SKM-1 treated with dmso at 0.1 percent for 144 hours (cell line): ENCODE measurements around the gene PRRG2.
A peak's percentile ranks its signal among the peaks of the same experiment; 100 is the strongest.

Experiments used
- DNase-seq: peaks from one replicate; lab custom pipeline; 2025; ENCODE audit not compliant: unreplicated experiment; lab: John Stamatoyannopoulos, UW

The PRRG2 gene

DNA sequence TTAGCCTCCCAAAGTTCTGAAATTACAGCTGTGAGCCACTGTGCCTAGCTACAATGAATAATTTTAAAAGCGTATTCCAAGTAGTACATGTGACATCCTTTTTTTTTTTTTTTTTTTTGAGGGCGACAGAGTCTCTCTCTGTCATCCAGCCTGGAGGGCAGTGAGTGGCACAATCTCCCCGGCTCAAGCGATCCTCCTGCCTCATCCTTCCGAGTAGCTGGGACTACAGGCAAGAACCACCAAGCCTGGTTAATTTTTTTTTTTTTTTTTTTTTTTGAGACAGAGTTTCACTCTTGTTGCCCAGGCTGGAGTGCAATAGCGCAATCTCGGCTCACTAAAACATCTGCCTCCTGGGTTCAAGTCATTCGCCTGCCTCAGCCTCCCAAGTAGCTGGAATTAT, 6.1 kb downstream of the PRRG2 start:
- DNase-seq, result no peak

DNA sequence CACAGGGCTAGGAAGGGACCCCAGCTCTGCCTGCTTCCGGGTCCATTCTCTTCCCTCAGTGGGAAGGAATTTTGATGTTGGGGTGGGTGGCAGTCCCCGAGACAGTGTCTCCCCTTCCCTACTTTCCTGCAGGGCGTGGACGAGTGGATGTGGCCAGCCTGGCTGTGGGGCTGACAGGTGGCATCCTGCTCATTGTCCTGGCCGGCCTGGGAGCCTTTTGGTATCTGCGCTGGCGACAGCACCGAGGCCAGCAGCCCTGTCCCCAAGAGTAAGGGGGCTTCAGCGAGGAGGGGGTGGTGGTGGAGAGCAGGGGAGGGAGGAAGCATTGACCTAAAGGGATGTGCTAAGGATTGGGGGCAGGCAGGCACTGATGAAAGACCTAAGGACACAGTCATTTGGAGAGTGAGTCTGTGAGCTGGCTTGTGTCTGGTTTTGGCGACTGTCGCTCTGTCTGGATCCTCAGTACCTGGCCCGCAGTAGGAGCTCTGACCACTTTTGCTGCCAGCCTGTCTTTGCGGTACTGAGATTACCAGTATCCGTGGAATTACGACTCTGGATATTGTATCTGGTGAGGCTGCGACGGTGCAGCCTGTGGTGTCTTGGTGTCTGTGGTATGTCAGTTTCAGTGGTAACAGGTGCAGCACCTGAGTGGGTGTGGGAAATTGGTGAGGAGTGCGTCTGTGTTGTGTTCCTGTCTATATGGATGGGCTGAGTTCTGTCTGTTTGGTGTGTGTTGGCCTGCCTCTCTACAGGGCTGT, 7.4 kb downstream of the PRRG2 start:
- no peak for DNase-seq

DNA sequence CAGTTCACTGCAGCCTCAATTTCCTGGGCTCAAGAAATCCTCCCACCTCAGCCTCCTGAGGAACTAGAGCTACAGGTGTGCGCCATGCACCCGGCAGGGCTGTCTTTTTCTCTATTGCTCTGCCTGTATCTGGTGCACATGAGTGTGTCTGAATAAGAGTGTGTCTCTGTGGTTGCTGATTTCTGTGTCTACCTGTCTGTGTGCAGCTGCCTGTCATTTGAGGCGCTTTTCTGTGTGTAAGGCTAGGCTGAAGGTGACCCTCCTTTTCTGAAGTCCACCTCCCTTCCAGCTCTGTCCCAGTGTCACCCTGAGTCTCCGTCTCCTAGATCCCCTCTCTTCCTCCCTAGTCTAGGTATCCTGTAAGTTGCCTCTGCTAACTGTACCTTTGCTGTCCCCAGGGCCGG, 8.4 kb downstream of the PRRG2 start:
- no peak for DNase-seq

DNA sequence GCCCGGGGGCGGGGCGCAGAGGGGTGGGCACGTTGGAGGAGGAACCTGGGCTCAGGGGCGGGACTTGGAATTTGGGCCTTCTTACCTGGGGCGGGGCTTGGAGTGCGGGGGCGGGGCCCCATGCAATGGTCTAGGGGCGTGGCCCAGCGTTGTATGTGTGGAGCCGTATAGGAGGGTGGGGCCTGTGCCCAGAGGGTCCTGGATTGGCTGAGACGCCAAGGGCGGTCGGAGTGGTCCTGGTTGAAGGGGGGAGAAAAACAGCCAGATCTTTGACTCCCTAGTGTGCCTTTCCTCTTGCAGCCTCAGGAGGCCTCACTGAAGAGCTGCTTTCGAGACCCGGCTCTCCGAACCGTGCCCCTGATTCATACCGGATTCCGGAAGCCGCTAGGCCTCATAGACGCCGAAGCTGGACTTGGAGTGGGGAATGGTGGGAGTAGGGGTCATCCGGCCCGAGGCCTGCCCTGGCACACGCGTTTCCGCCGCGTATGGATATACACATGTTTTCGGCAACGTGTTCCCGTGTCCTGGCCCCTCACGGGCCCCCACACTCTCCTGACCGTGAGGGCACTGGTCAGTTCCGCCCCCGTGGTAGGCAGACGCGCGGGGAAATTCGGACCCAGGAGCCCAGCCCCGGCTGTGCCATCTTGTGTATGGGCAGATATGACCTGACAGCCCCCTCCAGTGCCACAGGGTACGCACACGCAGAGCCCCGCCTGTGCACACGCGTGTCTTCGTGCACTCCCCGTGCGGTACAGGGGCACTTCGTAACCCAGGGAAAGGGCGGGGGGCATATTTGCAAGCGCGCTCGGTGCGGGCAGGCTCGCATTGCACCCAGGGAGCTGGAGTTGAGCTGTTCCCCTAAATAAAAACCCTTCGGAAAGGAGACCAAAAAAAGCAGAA, 9.2 kb downstream of the PRRG2 start:
- DNase-seq, result peak; percentile 83

DNA sequence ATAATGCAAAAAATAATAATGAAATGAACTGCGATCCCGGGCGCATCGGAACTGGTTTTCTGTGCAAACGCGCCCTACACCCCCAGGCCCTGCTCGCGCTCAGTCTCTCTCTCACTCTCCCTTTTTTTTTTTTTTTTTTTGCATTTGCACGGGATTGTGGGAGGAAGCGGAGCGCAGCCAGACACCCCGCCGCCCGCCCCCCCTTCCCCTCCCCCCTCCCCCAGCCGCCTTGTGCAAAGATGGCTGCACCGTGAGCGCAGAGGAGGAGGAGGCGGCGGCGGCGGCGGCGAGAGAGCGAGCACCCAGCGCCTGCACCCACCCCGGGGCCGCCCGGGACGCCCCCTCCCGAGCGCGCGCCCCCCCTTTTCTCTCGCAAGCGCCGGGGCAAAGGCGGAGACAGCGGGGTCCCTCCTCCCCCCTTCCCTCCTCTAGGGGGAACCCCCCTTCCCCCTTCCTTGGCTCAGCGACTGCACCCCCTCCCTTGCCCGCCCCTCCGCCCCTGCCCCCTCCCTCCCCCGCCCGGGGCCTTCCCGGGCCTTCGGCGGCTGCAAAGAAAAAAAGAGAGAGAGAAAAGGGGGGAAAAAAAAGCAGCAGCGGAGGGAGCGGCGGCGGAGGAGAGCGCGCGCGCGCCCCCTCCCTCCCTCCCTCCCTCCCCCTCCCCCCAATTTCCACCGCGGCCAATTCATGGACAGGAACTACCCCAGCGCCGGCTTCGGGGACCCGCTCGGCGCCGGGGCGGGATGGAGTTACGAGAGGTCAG, 10.0 kb downstream of the PRRG2 start, which contains the start of gene PRR12:
Gene PRR12 (plus strand): TSS at position 212 of the 760 bp plus-strand sequence. CDS start 473 bp downstream, at position 685.
- DNase-seq, result peak; percentile 30

DNA sequence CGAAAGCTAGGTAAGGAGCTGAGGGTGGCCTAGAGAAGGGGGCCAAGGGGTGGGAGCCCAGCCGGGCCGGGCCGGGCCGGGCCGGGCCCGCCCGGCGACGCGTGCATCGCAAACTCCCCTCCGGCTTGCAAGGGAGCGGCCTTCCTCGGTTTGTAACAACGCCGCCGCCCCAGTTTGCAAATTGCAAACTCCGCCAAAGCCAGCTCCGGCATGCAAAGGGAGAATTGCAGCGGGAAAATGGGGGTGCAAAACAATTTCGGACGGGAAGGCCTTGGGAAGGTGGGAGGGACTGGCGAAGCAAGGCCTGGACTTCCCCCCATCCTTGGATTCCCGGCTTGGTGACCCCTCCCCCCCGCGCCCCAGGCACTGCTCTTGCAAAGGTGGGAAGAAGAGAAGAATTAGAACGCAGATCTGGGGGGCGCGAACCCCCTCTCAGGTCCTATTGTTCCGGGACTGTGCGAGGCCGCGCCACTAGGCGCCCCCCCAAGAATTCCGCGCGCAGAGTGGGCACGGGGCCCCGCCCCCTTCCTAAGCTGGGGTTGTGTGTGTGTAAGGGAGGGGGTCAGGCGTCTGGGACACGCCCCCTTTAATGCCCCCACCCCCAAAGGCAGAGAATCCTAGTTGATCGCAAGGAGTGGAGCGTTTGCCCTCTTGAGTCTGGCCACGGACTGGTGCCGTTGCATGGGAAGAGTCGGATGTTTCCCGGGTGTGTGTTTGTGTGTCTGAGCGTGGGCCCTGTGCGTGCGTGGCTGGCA, 10.8 kb downstream of the PRRG2 start:
- DNase-seq, result no peak

DNA sequence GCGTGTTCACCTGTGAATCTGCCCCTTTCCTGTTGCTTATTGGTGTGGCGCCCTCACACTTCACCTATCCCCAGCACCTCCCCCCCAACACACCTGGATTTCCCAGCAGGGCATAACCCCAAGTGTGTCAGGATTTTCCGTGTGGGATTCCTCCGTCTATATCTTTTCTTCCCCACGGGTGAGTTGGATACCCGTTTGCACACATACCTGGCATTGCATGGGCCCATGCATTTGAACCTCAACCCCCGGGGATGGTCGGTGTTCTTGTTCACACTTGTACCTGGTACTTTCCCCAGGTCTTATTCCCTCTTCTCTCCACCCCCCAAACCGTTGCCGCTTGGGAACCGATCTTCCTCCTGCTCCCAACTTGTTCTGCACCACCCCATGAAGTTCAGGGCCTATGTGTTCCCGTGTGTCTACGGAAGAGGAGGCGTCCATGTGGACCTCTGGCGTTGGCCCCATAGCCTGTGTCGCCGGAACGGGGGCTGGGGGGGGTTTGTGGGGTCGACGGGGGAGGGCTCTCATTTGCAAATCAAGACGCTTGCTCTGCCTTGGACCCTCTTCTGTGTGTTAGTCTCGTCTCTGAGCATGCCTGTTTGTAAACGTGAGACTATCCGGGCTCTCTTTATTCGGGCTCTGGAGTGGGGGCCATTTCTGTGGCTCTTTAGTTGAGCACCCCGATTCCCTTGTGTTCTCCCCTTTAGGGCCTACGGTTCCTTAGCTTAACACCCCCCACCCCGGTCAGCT, 11.5 kb downstream of the PRRG2 start:
- no peak for DNase-seq

DNA sequence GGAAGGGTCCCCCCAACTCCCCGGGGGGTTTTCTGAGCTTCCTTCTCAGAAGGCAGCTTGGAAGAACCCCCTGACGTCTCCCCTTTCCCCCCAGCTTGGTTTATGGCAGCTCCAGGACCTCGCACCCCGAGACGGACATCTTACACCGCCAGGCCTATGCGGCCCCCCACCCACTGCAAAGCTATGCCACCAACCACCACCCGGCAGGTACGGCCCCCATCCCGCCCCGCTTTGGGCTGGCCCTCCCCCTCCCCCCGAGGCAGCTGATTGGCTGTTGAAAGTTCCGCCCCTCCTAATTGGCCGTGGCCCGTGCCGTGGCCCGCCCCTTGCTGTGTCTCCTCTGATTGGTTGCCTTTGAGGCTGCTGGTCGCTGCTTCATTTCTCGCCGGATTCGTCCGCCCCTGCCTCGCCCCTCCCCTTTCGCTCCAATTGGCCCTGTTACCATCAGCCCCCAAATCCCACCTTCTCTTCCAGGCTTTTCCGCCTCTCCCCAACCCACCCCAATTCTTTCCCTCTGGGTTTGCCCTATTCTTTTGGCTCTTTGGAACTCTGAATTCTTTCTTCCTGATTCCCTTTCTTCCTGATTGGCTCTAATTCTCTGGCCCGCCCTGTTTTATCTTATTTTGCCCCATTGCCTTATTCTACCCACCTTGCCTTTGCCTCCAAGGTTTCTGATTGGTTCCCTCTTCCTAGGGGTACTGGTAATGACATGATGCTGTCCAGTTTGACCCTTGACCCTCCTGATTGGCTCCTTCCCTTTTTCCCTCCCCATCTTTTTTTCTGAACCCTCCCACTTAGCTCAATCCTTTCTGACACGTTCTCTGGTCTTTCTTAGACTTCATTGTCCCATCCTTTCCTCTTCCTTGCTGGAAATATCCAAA, 12.4 kb downstream of the PRRG2 start:
- no peak for DNase-seq

DNA sequence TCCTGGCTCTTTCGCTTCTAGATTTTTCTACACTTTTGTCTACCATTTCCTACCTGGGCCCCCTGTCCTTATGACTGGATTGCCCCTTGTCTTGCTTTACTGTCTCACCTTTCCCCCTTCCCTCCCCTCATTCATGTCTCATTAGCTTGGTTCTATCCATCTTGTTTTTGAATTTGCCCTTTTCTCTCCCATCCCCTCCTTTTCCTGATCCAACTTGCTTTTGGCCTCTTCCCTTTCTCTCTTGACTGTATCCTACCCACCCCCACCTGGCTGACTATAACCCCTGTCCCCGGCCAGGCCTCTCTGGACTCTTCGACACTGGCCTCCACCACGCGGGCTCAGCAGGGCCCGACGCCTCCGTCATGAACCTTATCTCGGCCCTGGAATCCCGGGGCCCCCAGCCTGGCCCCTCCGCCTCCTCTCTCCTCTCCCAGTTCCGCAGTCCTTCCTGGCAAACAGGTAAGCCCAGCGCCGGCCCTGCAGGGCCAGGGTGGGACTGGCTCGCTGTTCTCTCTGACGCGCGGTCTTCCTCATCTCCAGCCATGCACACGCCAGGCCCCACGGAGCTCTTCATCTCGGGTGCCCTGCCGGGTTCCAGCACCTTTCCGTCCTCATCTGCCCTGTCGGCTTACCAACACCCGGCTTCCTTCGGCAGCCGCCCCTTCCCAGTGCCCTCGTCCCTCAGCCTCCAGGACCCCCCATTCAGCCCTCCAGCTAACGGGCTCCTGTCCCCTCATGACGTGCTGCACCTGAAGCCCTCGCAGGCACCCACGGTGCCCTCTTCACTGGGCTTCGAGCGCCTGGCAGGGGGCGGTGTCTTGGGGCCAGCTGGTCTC, 13.3 kb downstream of the PRRG2 start:
- DNase-seq, result no peak

DNA sequence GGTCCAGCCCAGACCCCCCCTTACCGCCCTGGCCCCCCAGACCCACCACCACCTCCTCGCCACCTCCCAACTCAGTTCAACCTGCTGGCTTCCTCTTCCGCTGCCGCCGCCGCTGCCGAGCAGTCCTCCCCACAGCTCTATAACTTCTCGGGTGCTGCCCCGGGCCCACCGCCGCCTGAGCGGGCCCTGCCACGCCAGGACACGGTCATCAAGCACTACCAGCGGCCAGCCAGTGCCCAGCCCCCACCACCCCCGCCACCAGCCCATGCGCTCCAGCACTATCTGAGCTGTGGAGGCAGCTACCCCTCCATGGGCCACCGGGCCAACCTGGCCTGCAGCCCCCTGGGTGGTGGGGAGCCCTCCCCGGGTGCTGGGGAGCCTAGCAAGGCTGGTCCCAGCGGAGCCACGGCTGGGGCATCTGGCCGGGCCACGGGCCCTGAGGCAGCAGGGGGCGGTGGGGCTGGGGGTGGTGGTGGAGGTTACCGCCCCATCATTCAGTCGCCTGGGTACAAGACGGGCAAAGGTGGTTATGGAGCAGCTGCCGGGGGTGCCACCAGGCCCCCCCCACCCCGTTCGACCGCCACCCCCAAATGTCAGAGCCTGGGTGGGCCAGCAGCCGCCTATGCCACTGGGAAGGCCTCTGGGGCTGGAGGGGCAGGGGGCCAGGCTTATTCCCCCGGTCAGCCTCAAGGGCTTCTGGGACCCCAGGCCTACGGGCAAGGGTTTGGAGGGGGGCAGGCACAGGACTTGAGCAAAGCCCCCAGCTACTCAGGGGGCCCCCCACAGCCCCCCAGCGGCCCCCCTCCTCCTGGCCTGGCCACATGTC, 14.1 kb downstream of the PRRG2 start:
- no peak for DNase-seq

DNA sequence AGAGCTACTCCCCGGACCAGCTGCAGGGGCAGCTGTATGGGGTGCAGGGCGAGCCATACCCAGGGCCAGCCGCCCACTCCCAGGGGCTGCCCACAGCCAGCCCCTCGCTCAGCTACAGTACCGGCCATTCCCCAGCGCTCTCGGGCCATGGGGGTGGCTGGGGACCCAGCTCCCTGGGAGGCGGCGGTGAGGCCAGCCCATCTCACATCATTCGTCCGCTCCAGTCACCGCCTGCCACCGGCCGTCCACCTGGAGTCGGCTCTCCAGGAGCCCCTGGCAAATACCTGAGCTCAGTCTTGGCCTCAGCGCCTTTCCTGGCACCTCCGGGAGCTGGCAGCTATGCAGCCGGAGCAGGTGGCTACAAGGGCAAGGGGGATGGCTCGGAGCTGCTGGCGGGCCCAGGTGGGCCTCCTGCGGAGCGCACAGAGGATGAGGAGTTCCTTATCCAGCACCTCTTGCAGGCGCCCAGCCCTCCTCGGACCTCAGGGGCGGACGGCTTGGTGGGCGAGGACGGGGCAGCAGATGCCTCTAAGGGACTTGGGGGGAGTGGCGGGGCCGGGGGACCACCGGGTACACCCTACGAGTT, 14.8 kb downstream of the PRRG2 start:
- no peak for DNase-seq

DNA sequence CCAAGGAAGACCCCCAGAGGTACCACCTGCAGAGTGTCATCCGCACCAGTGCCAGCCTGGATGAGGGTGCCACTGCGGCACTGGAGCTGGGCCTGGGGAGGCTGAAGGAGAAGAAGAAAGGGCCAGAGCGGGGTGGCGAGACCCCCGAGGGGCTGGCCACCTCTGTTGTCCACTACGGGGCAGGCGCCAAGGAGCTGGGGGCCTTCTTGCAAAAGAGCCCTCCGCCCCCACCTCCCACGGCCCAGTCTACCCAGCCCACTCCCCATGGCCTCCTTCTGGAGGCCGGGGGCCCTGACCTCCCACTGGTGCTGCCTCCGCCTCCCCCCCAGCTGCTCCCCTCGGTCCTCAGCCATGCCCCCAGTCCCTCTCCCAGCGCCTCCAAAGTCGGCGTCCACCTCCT, 15.3 kb downstream of the PRRG2 start:
- no peak for DNase-seq

DNA sequence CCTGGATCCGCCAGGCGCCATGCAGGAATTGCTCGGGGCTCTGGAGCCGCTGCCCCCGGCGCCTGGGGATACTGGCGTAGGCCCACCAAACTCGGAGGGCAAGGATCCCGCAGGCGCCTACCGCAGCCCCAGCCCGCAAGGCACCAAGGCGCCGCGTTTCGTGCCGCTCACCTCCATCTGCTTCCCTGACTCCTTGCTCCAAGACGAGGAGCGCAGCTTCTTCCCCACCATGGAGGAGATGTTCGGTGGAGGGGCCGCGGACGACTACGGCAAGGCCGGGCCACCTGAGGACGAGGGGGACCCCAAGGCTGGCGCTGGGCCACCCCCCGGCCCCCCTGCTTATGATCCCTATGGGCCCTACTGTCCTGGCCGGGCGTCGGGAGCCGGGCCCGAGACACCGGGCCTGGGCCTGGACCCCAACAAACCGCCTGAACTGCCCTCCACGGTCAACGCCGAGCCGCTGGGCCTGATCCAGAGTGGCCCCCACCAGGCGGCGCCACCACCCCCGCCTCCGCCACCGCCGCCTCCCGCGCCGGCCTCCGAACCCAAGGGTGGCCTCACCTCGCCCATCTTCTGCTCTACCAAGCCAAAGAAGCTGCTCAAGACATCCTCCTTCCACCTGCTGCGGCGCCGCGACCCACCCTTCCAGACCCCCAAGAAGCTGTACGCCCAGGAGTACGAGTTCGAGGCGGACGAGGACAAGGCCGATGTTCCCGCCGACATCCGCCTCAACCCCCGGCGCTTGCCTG, 16.0 kb downstream of the PRRG2 start:
- no peak for DNase-seq

DNA sequence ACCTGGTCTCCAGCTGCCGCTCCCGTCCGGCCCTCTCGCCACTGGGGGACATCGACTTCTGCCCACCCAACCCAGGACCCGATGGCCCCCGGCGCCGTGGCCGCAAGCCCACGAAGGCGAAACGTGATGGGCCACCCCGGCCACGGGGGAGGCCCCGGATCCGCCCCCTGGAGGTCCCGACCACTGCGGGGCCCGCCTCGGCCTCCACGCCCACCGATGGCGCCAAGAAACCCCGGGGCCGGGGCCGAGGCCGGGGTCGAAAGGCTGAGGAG, 16.5 kb downstream of the PRRG2 start:
- DNase-seq, result no peak

DNA sequence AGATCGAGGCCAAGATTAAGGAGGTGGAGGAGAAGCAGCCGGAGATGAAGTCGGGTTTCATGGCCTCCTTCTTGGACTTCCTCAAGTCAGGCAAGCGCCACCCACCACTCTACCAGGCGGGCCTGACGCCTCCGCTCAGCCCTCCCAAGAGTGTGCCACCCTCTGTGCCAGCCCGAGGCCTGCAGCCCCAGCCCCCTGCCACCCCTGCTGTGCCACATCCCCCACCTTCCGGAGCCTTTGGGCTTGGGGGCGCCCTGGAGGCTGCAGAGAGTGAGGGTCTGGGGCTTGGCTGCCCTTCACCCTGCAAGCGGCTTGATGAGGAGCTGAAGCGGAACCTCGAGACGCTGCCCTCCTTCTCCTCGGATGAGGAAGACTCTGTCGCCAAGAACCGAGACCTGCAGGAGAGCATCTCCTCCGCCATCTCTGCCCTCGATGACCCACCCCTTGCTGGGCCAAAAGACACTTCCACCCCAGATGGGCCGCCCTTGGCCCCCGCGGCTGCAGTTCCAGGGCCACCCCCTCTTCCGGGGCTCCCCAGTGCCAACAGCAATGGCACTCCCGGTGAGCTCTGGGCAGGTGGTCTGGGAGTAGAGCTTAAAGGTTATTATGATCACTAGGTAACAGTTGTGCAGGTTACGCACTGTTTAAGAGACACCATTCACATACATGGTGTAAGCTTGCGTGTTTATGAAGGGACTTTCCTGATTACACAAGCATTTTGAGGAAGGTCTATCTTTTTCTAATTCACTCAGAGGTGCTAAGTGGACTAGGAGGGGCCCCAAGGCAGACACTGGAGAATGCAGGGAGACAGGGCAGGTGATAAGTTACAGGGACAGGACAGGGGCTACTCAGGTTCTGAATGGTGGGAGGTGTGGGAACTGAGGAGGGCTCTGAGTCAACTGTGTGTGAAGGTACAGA, 18.5 kb downstream of the PRRG2 start:
- no peak for DNase-seq
